ACC112 (cell line): ENCODE measurements around the gene RPL28.
A peak's percentile ranks its signal among the peaks of the same experiment; 100 is the strongest.

Experiments used
- H2AFZ ChIP-seq: fragments of 200-600 bp; sonication (generic); one replicate; pipeline ENCODE4 v1.6.0; 2017; ENCODE audit warnings: antibody characterized with exemption, low read length; ENCODE audit not compliant: unreplicated experiment
- H3K27ac ChIP-seq: fragments of 200-600 bp; sonication (generic); 2 replicates; pipeline ENCODE4 v1.5.1; 2014; ENCODE audit warnings: low read depth, mild to moderate bottlenecking, antibody characterized with exemption, low read length, moderate library complexity
- H3K27me3 ChIP-seq: fragments of 200-600 bp; sonication (generic); 2 replicates; pipeline ENCODE4 v1.6.1; 2014; ENCODE audit warnings: mild to moderate bottlenecking, antibody characterized with exemption, low read length, moderate library complexity, mixed read lengths; ENCODE audit not compliant: insufficient read depth
- H3K36me3 ChIP-seq: fragments of 200-600 bp; sonication (generic); 2 replicates; pipeline ENCODE4 v1.6.1; 2016; ENCODE audit warnings: mild to moderate bottlenecking, antibody characterized with exemption, low read length, moderate library complexity, mixed read lengths; ENCODE audit not compliant: insufficient read depth
- H3K4me1 ChIP-seq: fragments of 200-600 bp; sonication (generic); one replicate; pipeline ENCODE4 v1.6.1; 2016; ENCODE audit warnings: low read length, mixed read lengths; ENCODE audit not compliant: insufficient read depth, unreplicated experiment, control insufficient read depth
- H3K4me3 ChIP-seq: fragments of 200-600 bp; sonication (generic); 2 replicates; pipeline ENCODE4 v1.5.1; 2014; ENCODE audit warnings: mild to moderate bottlenecking, low read depth, low read length
- H3K79me2 ChIP-seq: fragments of 200-600 bp; sonication (generic); one replicate; pipeline ENCODE4 v1.6.0; 2016; ENCODE audit warnings: low read length; ENCODE audit not compliant: control insufficient read depth, unreplicated experiment, insufficient read depth

Gene RPL28

DNA sequence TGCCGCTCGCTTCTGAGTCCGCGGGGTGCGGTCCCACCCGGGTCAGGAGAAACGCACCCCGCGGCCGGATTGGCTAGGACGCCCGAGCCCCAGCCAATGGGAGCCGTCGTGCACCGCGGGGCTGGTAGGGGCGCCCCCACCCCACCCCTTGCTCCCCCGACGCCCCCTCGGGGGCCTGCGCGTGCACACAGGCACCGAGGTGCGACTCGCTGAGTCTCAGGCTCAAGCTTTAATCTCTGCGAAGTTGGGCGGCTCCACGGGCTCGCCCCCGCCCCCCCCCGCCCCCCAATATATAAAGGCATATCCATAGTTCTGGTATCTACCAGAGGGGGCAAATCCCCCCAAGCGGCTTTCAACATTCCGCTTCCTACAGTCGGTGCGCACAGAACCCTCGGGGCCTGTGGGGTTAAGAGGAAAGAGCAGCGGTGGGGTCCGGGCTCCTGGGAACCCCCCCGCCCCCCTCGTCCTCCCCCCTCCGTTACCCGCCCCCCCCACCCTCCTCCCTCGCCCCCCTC lies 31.0 kb upstream of the RPL28 start, which contains the start of gene COX6B2:
TSS of gene COX6B2 (minus strand) at position 22 of the 515 bp plus-strand sequence. CDS start 198 bp downstream, outside the sequence.
- no peaks in the 10 kb centered on the region for H3K4me1 ChIP-seq
- no peak within 1 kb of the TSS for H2AFZ ChIP-seq
- H3K27me3 ChIP-seq: peaks cover 35% of the 10 kb centered on the region
- no peaks in the 10 kb centered on the region for H3K36me3 ChIP-seq
- no peaks in the 10 kb centered on the region for H3K79me2 ChIP-seq
- H3K4me3 ChIP-seq: peak within 1 kb of the TSS; percentile 59
- no peak within 1 kb of the TSS for H3K27ac ChIP-seq

- H3K79me2 ChIP-seq: no peaks in the 10 kb centered on the region
- H3K4me1 ChIP-seq: no peaks in the 10 kb centered on the region
- H2AFZ ChIP-seq: no peak overlapping the region
- H3K27ac ChIP-seq: no peak overlapping the region
- H3K4me3 ChIP-seq: no peak overlapping the region
- H3K36me3 ChIP-seq: no peaks in the 10 kb centered on the region
- H3K27me3 ChIP-seq: peaks cover 35% of the 10 kb centered on the region
Observed at GRCh38 chr19:55355213-55355821, 30.4 kb upstream of the RPL28 start.

DNA sequence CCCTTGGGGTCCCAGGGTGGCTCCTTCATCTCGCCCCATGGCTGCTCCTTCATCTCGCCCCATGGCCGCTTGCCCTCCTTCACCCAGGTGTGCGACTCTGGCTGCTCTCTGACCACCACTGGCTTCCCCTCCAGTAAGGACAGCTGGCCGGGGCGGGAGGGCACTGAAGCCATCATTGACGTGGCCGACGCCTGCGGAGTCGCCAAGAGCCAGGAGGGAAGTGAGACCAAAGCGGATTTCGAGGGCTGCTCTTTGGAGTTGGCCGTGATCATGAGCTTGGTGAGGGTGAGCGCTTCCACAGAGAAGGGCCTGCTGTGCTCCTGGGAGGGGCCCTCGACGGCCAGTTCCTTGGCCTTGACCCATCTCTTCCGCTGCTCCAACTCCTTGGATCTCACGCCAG lies 27.2 kb upstream of the RPL28 start:
- Histone ChIP-seq H2AFZ (no peak overlapping the region), H3K79me2 (no peaks in the 10 kb centered on the region), H3K4me1 (no peaks in the 10 kb centered on the region), H3K27ac (no peak overlapping the region), H3K27me3 (peaks cover 18% of the 10 kb centered on the region), H3K36me3 (no peaks in the 10 kb centered on the region), H3K4me3 (no peak overlapping the region)

DNA sequence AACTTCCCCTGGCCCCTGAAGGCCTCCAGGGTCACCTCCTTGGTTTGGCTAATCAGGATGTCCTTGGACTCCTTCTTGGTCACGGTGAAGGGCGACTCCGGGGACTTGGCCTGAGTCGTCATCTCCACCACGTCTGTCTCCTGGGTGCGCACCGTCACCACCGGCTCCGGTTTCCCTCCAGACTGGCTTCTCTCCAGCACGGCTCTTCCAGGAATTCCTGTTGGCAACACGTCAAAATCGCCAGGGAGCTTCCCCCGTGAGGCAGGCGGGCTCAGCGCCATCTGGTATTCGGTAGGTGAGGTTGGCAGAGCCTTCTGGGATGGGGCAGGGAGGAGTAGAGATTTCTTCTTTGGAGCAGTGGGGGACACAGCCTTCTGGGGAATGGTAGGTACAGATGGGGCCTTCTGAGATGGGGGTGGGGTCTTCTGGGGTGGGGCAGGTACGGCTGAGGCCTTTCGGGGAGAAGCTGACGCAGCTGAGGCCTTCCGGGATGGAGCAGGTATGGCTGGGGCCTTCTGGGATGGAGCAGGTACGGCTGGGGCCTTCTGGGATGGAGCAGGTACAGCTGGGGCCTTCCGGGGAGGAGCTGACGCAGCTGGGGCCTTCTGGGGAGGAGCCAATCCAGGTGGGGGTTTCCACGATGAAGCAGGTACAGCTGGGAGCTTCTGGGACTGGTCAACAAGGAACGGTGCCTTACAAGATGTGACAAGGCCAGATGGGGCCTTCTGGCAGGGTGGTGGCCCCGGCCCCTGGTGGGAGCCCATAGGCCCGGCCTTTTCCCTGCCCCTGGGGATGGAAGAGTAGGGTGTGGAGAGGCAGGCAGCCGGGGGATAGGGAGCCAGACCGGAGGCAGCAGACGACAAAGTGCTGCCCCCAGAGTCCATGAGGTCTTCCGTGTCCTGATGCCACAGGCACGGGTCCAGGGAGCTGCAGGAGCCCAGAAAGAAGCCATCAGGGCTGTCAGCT lies 26.5 kb upstream of the RPL28 start:
- peaks cover 11% of the 10 kb centered on the region for H3K27me3 ChIP-seq
- H3K27ac ChIP-seq: no peak overlapping the region
- H3K4me1 ChIP-seq: no peaks in the 10 kb centered on the region
- no peak overlapping the region for H2AFZ ChIP-seq
- no peaks in the 10 kb centered on the region for H3K79me2 ChIP-seq
- H3K4me3 ChIP-seq: no peak overlapping the region
- H3K36me3 ChIP-seq: no peaks in the 10 kb centered on the region

- Histone ChIP-seq H3K4me3 (no peak overlapping the region), H3K4me1 (no peaks in the 10 kb centered on the region), H3K79me2 (no peaks in the 10 kb centered on the region), H3K27me3 (no peaks in the 10 kb centered on the region), H3K27ac (no peak overlapping the region), H2AFZ (no peak overlapping the region), H3K36me3 (no peaks in the 10 kb centered on the region)
Observed at GRCh38 chr19:55360902-55361301, 24.8 kb upstream of the RPL28 start.

DNA sequence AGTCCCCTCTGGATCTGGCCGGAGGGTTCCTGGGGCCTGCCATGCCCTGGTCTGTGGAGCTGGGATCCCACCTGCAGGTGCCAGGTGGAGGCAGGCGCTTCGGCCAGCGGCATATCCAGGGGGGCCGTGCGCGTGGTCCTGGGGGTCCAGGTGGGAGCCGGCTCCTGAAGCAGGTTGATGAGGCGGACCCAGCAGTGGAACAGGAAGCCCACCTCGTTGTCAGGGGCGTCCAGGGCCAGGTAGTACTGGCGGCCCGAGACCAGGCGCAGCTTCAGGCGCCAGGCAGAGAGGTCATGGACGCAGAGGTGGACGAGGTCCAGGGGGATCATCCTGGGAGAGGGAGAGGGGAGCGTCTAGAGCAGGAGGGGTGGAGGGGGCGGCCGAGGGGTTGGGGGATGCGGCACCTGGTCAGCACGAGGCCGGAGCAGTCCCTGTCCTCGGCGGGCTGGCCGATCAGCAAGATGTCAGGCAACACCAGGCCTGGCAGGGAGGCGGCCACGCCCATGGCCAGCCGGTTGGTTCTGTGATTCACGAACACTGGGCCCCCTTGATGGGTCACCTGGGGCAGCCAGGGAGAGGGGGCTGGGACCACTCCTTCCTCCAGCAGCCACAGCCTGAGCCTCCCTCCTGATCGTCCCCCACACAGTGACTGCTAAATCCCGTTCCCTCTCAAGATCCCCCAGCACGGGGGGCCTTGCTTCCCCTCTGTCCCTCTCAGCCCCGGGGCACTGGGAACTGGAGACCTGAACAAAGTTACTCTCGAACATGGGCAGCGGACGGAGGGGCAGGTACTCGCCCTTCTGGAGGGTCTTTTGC lies 23.4 kb upstream of the RPL28 start:
- Histone ChIP-seq H2AFZ (no peak overlapping the region), H3K4me3 (no peak overlapping the region), H3K27ac (no peak overlapping the region), H3K79me2 (no peaks in the 10 kb centered on the region), H3K4me1 (no peaks in the 10 kb centered on the region), H3K27me3 (no peaks in the 10 kb centered on the region), H3K36me3 (no peaks in the 10 kb centered on the region)

DNA sequence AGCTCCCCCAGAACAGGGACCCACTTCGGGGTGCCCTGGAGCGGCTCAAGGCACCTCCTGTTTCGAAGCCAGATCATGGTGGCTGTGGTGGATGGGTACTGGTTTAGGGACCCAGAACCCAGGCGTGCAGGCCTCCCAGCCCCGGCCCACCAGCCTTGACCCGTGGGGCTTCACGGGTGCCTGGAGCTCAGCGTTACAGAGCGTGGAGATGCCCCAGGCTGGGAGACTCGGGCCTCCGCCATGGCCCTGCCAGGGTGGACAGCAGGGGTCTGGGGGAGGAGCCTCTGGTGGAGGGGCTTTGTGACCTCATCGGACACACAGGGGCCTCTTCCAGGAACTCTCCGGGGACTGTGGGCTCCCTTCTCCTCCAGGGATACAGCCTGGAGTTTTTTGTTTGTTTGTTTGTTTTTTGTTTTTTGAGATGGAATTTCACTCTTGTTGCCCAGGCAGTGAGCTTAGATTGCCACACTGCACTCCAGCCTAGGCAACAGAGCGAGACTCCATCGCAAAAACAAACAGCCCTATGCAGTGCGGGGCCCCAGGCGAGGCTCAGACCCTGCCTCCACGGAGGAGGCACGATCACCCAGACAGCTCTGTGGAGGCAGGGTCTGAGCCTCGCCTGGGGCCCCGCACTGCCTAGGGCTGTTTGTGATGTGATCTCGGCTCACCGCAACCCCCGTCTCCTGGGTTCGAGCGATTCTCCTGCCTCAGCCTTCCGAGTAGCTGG lies 22.6 kb upstream of the RPL28 start, which contains the start of gene GARIN5B:
TSS of gene GARIN5B (minus strand) at position 271 of the 727 bp plus-strand sequence. CDS start at position 77, 194 bp downstream.
- H2AFZ ChIP-seq: no peak within 1 kb of the TSS
- H3K4me1 ChIP-seq: no peaks in the 10 kb centered on the region
- H3K36me3 ChIP-seq: no peaks in the 10 kb centered on the region
- no peaks in the 10 kb centered on the region for H3K27me3 ChIP-seq
- no peak within 1 kb of the TSS for H3K27ac ChIP-seq
- no peaks in the 10 kb centered on the region for H3K79me2 ChIP-seq
- no peak within 1 kb of the TSS for H3K4me3 ChIP-seq

DNA sequence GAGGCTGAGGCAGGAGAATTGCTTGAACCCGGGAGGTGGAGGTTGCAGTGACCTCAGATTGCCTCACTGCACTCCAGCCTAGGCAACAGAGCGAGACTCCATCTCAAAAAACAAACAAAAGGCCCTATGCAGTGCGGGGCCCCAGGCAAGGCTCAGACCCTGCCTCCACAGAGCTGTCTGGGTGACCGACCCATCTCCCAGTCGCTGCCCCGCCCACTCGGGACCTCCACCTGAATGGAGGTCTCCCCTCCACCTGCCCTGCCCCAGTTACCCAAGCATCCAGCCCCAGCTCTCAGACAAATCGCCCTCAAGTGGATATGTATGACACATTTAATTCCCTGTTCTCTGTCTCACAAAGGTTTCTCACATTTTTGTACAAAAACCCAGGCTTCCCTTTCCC lies 20.5 kb upstream of the RPL28 start:
- H3K27me3 ChIP-seq: no peaks in the 10 kb centered on the region
- H3K27ac ChIP-seq: no peak overlapping the region
- no peaks in the 10 kb centered on the region for H3K4me1 ChIP-seq
- no peak overlapping the region for H2AFZ ChIP-seq
- H3K4me3 ChIP-seq: no peak overlapping the region
- no peaks in the 10 kb centered on the region for H3K36me3 ChIP-seq
- H3K79me2 ChIP-seq: no peaks in the 10 kb centered on the region

DNA sequence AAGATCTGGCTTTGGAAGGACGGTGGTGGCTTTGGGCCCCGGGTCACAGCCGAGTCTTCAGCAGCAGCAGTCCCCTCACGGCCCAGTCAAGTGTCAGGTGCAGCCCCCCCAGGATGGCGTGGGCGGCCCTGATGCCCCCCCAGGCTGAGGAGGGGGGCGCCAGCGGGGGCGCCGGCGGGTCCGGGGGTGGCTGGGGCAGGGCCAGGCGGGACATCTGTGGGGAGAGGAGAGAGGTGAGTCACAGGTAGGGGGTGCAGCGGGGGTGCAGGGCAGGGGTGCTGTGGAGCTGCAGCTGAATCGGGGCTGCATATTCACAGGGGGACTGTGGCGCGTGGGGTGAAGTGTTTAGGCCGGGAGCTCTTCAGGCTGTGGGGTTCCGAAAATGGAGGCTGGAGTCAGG lies 19.8 kb upstream of the RPL28 start:
- Histone ChIP-seq H2AFZ (no peak overlapping the region), H3K27ac (no peak overlapping the region)

DNA sequence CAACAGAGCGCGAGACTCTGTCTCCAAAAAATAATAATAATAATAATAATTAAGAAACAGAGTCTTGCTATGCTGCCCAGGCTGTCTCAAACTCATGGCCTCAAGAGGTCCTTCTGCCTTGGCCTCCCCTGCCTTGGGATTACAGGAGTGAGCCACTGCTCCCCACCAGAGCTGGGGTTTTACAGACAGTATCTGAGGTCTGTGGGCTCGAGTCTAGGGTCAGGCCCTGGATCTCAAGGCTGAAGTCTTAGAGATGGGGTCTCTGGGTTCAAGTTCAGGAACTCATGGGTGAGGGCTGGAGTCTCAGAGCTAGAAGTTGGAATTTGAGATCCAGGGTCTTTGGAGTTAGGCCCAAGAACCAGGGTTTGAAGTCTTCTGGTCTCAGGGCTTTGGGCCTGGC lies 18.9 kb upstream of the RPL28 start:
- Histone ChIP-seq H3K79me2 (no peaks in the 10 kb centered on the region), H3K36me3 (no peaks in the 10 kb centered on the region), H2AFZ (no peak overlapping the region), H3K4me3 (no peak overlapping the region), H3K27me3 (no peaks in the 10 kb centered on the region), H3K4me1 (peaks cover 5% of the 10 kb centered on the region), H3K27ac (no peak overlapping the region)

More for the DNA sequence above, 19.8 kb upstream of the RPL28 start:
- Histone ChIP-seq H3K4me1 (peaks cover 5% of the 10 kb centered on the region), H3K36me3 (no peaks in the 10 kb centered on the region), H3K4me3 (no peak overlapping the region), H3K27me3 (no peaks in the 10 kb centered on the region), H3K79me2 (no peaks in the 10 kb centered on the region)
